Neutrophil (primary cell): ENCODE measurements around the gene CYB561.

ENCODE experiments used
- H3K27ac ChIP-seq: fragments of 200-600 bp; sonication (generic); 2 replicates; pipeline ENCODE4 v1.5.1; 2016; ENCODE audit warnings: mild to moderate bottlenecking, moderate library complexity
- H3K27me3 ChIP-seq: fragments of 200-600 bp; sonication (generic); 2 replicates; pipeline ENCODE4 v1.6.0; 2016; ENCODE audit warnings: mild to moderate bottlenecking
- H3K36me3 ChIP-seq: fragments of 200-600 bp; sonication (generic); 2 replicates; pipeline ENCODE4 v1.5.1; 2017
- H3K4me1 ChIP-seq, 2 experiments: fragments of 200-600 bp in 1 of 2; sonication (generic) in 1 of 2; 1 replicate in 1 of 2; 2 replicates in 1 of 2; pipeline versions ENCODE4 v1.5.1 to v1.6.1; 2013 to 2016; ENCODE audit warnings: low read depth in 1 of 2, low read length in 1 of 2, mild to moderate bottlenecking in 1 of 2, moderate library complexity in 1 of 2; ENCODE audit not compliant: control insufficient read depth in 1 of 2, insufficient read depth in 1 of 2
- H3K4me3 ChIP-seq, 2 experiments: fragments of 200-600 bp in 1 of 2; sonication (generic) in 1 of 2; 1 replicate in 1 of 2; 2 replicates in 1 of 2; pipeline ENCODE4 v1.5.1; 2013 to 2016; ENCODE audit warnings: low read depth in 1 of 2, low read length in 1 of 2, mild to moderate bottlenecking in 1 of 2, moderate library complexity in 1 of 2
- H3K9me3 ChIP-seq: fragments of 200-600 bp; sonication (generic); 2 replicates; pipeline ENCODE4 v1.5.1; 2016
- TF ChIP-seq, protein P1 (sequence below): fragments of 200-600 bp; sonication (generic); IDR thresholded peaks from 2 replicates; pipeline ENCODE4 v1.5.1; 2016; ENCODE audit warnings: antibody characterized with exemption

The CYB561 gene

DNA sequence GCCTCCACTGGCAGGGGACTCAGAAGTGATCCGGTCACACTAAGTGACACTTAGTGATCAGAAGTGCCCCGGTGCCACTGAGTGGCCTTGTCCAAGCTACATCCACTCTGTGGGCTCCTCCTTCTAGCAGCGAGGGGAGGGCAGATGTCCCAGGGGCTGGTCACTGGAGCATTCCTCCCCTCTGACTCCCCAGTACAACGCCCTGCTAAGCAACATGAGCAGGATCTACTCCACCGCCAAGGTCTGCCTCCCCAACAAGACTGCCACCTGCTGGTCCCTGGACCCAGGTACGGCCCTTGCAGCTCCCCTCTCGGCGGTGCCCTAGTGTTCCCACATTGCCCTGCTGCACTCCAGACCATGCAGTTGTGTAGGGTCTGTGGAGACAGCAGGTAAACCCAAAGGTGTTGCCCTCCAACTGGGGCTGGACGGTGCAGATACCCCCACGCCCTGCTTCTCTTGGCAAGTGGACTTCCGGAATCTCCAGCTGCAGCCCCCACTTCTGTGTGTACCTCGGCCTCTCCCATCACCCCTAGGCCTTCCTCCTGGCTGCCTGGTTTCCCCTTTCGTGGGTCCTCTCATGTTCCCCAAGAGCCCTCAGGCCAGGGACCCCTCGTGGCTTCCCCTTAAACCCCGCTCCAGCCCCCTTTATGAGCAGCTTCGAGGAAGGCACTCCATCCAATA is 32.8 kb upstream of the CYB561 start:
- Histone ChIP-seq H3K27me3 (peaks cover 60% of the 10 kb centered on the region), H3K4me1 (peaks cover 5 to 16% of the 10 kb centered on the region in 2 experiments), H3K4me3 (no peak overlapping the region)

DNA sequence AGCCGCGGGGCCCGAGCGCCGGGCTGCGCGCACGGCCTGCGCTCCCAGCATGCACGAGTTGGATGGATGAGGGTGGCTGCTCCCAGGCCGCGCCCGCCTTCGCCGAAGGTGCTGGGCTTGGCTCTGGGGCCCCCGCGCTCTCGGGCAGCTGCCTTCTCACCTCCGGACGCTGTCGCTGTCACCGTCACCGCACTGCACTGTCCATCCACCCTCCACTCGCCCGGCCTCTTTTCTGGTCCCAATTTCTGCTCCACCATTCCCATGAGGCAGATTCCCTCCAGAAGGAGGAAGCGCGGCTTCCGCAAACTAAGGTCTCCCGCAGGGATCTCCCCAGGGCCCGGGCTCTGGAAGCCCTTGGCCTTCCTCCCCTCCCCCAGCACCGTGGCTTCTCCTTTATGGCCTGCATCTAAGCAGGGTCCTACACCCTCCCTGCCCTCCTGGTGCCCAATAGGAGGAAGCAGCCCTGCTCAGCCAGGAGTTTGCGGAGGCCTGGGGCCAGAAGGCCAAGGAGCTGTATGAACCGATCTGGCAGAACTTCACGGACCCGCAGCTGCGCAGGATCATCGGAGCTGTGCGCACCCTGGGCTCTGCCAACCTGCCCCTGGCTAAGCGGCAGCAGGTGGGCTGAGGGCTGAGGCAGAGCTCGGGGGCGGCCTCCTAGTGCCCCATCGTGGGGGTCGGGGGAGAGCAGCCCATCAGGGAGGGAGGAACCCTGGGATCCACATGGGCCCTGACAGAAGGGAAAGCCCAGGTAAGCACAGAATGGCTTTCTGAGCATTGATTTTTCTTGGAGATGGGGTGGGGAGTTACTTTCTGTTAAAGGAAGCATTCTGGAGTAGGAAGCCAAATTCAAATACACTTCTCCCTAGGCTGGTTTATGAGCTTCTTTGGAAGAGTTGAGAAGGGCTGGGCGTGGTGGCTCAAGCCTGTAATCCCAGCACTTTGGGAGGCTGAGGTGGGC is 31.7 kb upstream of the CYB561 start:
- H3K36me3 ChIP-seq: no peaks in the 10 kb centered on the region
- TF ChIP-seq, protein P1, sequence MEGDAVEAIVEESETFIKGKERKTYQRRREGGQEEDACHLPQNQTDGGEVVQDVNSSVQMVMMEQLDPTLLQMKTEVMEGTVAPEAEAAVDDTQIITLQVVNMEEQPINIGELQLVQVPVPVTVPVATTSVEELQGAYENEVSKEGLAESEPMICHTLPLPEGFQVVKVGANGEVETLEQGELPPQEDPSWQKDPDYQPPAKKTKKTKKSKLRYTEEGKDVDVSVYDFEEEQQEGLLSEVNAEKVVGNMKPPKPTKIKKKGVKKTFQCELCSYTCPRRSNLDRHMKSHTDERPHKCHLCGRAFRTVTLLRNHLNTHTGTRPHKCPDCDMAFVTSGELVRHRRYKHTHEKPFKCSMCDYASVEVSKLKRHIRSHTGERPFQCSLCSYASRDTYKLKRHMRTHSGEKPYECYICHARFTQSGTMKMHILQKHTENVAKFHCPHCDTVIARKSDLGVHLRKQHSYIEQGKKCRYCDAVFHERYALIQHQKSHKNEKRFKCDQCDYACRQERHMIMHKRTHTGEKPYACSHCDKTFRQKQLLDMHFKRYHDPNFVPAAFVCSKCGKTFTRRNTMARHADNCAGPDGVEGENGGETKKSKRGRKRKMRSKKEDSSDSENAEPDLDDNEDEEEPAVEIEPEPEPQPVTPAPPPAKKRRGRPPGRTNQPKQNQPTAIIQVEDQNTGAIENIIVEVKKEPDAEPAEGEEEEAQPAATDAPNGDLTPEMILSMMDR: no peak
- H3K27me3 ChIP-seq: peaks cover 72% of the 10 kb centered on the region
- peak overlapping the region in 1 of 2 experiments; percentile 32 for H3K4me3 ChIP-seq
- H3K9me3 ChIP-seq: no peaks in the 10 kb centered on the region
- no peak overlapping the region for H3K27ac ChIP-seq
- peaks cover 5 to 16% of the 10 kb centered on the region in 2 experiments for H3K4me1 ChIP-seq

More for the DNA sequence above, 32.8 kb upstream of the CYB561 start:
- TF ChIP-seq, protein P1: no peak
- H3K27ac ChIP-seq: no peak overlapping the region
- H3K36me3 ChIP-seq: no peaks in the 10 kb centered on the region
- no peaks in the 10 kb centered on the region for H3K9me3 ChIP-seq

DNA sequence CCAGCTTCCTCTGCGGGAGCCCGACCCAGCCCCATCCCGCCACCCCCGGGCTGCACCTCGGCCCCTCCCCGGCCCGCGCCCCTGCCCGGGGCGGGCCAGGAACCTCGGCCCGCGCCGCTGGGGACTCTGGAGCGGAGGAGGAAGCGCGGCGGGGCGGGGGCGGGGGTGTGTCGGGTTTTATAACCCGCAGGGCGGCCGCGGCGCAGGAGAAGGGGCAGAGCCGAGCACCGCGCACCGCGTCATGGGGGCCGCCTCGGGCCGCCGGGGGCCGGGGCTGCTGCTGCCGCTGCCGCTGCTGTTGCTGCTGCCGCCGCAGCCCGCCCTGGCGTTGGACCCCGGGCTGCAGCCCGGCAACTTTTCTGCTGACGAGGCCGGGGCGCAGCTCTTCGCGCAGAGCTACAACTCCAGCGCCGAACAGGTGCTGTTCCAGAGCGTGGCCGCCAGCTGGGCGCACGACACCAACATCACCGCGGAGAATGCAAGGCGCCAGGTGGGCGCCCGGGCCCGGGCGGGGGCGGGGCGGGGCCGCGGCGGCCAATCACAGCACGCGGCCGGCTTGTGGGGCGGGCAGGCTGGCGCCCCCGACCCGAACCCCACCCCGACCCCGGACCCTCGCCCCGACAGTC is 30.9 kb upstream of the CYB561 start, which contains the start of gene ACE:
Gene ACE (plus strand): TSS at position 208 of the 626 bp plus-strand sequence. CDS start 34 bp downstream, at position 242.
- H3K9me3 ChIP-seq: no peaks in the 10 kb centered on the region
- H3K4me1 ChIP-seq: peaks cover 5 to 16% of the 10 kb centered on the region in 2 experiments
- peak within 1 kb of the TSS in 1 of 2 experiments; percentile 32 for H3K4me3 ChIP-seq
- no peaks in the 10 kb centered on the region for H3K36me3 ChIP-seq
- H3K27me3 ChIP-seq: peaks cover 79% of the 10 kb centered on the region
- TF ChIP-seq, protein P1: no peak
- no peak within 1 kb of the TSS for H3K27ac ChIP-seq

DNA sequence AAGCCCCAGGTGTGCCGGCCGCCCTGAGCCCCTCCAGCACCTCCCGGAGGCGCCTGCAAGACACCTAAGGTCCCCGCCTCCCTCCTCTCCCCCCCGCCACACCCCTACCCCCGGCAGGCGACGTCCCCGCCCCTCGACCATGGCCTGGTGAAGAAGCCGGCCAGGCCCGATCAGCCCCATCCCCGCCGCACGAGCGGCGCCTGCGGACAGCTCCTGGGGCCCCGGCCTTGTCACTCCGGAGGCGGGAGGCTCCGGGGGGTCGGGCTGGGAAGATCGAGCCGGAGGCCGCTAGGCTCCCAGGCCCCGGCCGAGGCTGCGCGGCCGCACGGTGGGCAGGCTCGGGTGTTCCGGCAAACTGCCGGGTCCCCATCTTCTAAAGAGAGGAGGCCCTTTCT is 30.4 kb upstream of the CYB561 start:
- TF ChIP-seq, protein P1: no peak
- no peak overlapping the region for H3K27ac ChIP-seq
- H3K4me1 ChIP-seq: peaks cover 5 to 16% of the 10 kb centered on the region in 2 experiments
- no peaks in the 10 kb centered on the region for H3K36me3 ChIP-seq
- H3K27me3 ChIP-seq: peaks cover 83% of the 10 kb centered on the region
- H3K9me3 ChIP-seq: no peaks in the 10 kb centered on the region
- H3K4me3 ChIP-seq: peak overlapping the region in 1 of 2 experiments; percentile 32
